ENCODE data around the gene SMAD7.

The SMAD7 gene

GRCh38 chr18:48880931-48881330, 69.8 kb downstream of the SMAD7 start:
- DNase-seq (ENCODE audit: low spot score), result no peak
- no peak for TF ChIP-seq CTCF (IDR thresholded peaks at IDR 0.05; ENCODE audit: extremely low read depth, insufficient read depth, missing control alignments)
- in situ Hi-C loops (cut with MboI; ENCODE audit: low pct_unique_long_range_greater_than_20kb, low sequenced_read_pairs, unreplicated experiment), result no loop called here

- no peak for TF ChIP-seq CTCF (IDR thresholded peaks at IDR 0.05; ENCODE audit: extremely low read depth, insufficient read depth, missing control alignments)
- no peak for DNase-seq (ENCODE audit: low spot score)
Measured at GRCh38 chr18:48879008-48879431, 71.7 kb downstream of the SMAD7 start.

GRCh38 chr18:48878471-48878870, 72.3 kb downstream of the SMAD7 start:
- in situ Hi-C loops (cut with MboI; ENCODE audit: low pct_unique_long_range_greater_than_20kb, low sequenced_read_pairs, unreplicated experiment), result no loop called here
- no peak for TF ChIP-seq CTCF (IDR thresholded peaks at IDR 0.05; ENCODE audit: extremely low read depth, insufficient read depth, missing control alignments)
- no peak for DNase-seq (ENCODE audit: low spot score)

More at GRCh38 chr18:48879008-48879431, 71.7 kb downstream of the SMAD7 start:
- in situ Hi-C loops (cut with MboI; ENCODE audit: low pct_unique_long_range_greater_than_20kb, low sequenced_read_pairs, unreplicated experiment), result no loop called here

- in situ Hi-C loops (cut with MboI; ENCODE audit: low pct_unique_long_range_greater_than_20kb, low sequenced_read_pairs, unreplicated experiment), result no loop called here
- DNase-seq (ENCODE audit: low spot score), result no peak
- no peak for TF ChIP-seq CTCF (IDR thresholded peaks at IDR 0.05; ENCODE audit: extremely low read depth, insufficient read depth, missing control alignments)
Measured at GRCh38 chr18:48877941-48878340, 72.8 kb downstream of the SMAD7 start.

GRCh38 chr18:48876590-48876989, 74.2 kb downstream of the SMAD7 start:
- in situ Hi-C loops (cut with MboI; ENCODE audit: low pct_unique_long_range_greater_than_20kb, low sequenced_read_pairs, unreplicated experiment), result no loop called here

GRCh38 chr18:48875942-48876511, 74.7 kb downstream of the SMAD7 start:
- in situ Hi-C loops (cut with MboI; ENCODE audit: low pct_unique_long_range_greater_than_20kb, low sequenced_read_pairs, unreplicated experiment), result no loop called here
- DNase-seq (ENCODE audit: low spot score), result no peak

More at GRCh38 chr18:48876590-48876989, 74.2 kb downstream of the SMAD7 start:
- no peak for DNase-seq (ENCODE audit: low spot score)
- TF ChIP-seq CTCF (IDR thresholded peaks at IDR 0.05; ENCODE audit: extremely low read depth, insufficient read depth, missing control alignments), result no peak

More at GRCh38 chr18:48875942-48876511, 74.7 kb downstream of the SMAD7 start:
- no peak for TF ChIP-seq CTCF (IDR thresholded peaks at IDR 0.05; ENCODE audit: extremely low read depth, insufficient read depth, missing control alignments)
